GM18868 (cell line): ENCODE results near the gene PGM3.

Experiments used
- ATAC-seq: cut with Tn5 transposase; IDR thresholded peaks from one replicate; pipeline ENCODE4 v1.9.1; 2021; ENCODE audit warnings: mild to moderate bottlenecking, moderate library complexity; ENCODE audit not compliant: unreplicated experiment

PGM3 gene

DNA sequence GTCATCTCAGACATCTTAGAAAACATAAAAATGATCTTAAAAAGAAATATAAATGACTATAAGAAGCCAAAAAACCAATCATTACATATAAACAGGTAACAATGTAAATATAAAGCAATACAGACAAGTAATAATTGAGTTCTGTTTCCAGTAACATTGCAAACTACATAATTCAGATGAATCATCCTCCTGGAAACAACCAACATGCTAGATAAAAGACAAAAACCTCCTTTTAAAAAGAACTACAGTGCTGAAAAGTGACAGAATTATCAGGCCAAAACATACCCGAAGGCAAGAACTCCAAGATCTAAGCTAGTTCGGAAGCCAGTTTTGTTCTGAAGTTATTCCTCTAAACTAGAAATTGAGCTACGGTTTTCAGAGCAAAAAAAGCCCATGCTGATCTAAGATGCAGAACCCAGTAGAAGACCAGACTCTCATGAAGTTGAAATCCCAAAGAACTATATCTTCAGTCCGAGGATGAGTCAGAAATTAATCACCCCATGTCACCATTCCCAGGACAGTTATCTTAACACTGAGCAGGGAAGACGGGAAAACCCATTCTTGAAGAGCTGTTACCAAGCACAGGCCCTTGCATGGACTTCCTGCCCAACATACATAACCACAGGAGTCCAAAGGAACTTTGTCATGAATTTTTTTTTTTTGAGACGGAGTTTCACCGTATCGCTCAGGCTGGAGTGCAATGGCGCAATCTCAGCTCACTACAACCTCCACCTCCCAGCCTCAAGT is 9.8 kb downstream of the PGM3 start:
- no peak for ATAC-seq

DNA sequence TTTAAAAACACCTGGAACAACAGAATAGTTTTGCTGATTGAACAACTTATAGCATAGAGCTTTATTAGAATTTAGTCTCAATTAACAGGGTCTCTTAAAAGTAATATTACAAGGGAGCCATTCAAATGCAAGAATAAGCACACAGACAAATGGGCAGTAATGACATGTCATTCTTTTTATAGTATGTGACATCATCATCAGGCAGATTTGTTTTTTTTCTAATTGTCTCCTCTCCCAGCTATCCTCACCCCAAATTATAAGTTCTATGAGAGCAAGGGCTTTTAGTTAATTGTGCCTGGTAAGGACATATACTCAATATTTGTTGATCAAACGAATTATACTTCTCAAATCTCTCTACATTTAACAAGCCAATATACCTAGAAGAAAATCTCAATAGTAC is 11.0 kb downstream of the PGM3 start:
- no peak for ATAC-seq

DNA sequence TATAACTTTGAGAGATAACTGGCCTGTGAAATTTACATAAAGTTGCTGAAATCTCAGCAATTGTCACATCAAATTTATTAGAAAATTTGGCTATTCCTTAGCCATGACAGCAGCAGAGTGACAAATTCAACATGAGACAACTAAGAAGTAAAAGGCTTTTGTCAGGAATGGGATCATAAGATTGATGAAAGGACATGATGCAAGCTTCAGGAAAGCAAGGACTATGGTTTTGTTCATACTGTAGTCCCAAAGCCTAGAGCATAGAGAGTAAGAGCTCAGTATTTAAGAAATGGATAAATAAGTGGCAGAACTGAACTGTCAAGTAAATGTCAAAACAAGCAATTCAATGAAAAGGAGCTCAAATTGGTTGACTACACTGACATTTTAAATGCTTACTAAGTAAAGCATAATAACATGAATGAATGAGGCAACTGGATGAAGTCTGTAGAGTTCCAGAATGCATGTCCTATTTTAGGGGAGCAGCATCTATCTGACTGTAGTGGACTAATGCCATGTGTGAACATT is 12.6 kb downstream of the PGM3 start:
- no peak for ATAC-seq

DNA sequence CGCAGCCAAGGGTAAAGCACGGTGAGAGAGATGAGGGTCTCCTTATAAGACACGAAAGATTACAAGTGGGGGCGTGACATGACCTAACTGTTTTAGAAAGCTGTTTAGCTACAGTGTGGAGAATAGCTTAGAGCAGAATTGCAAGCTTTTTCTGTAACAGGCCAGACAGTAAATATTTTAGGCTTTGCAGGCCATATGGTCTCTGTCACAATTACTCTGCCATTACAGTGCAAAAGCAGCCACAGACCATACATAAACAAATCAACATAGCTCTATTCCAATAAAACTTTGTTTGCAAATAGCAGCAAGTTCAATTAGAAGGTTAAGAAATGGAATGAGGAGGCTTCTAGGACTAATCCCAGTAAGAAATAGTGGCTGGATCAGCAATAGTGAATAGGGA is 16.8 kb downstream of the PGM3 start:
- no peak for ATAC-seq

GRCh38 chr6:83169511-83169910 is 23.6 kb downstream of the PGM3 start:
- ATAC-seq: no peak

GRCh38 chr6:83169106-83169505 is 24.0 kb downstream of the PGM3 start:
- no peak for ATAC-seq

DNA sequence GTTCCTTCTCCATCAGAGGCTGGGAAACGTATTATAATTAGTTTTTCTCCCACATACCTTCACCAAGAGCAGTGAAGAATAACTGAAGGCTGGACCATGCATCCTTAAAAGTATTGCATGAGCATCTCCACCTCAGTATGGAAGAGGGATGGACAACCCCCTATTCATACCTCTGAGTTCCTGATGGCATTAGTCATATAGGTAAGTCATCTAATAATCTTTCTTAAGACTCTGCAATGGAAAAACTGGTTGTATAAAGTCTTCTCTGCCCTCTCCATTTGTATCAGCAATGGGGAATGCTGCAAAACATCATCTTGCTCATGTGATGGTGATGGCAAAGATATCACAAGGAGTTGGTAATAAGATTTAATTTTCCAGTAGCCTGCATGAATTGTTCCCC is 24.5 kb downstream of the PGM3 start:
- ATAC-seq: no peak

- ATAC-seq: no peak
These were observed 25.3 kb downstream of the PGM3 start for GRCh38 chr6:83167726-83168278.

DNA sequence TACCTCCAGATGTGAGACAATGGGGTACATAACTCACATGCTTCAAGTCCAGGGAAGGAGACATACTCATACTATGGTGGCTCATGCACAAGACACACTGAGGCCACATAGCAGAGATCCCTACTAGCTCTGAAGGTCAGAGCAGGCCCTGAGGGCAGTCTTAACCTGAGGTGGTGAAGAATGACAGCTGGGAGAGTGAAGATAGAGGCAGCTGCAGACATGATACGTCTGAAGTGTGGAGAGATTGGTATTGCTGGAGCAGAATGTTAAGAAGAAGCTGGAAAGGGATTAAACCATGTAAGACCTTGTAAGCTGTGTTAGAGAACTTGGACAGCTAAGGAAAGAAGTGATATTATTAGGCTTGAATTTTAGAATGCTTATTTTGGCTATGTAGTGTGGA is 32.9 kb downstream of the PGM3 start:
- ATAC-seq: no peak

- no peak for ATAC-seq
These were observed 37.3 kb downstream of the PGM3 start for GRCh38 chr6:83155794-83156193.

GRCh38 chr6:83153883-83154521 is 39.1 kb downstream of the PGM3 start:
- no peak for ATAC-seq

GRCh38 chr6:83152913-83153312 is 40.2 kb downstream of the PGM3 start:
- no peak for ATAC-seq

DNA sequence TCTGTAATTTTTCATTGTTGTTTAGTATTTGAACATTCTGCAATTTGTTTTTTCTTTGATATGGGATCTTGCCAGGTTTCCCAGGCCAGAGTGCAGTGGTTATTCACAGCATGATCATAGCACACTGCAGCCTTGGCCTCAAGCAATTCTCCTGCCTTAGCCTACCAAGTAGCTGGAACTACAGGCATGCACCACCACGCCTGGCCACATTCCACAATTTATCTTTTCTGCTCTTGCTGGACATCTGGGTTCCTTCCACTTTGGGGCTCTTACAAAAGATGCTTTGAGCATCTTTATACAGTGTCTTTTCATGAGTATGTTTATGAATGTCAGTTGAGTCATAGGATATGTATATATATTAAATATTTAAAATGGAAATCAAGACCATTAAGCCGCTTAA is 42.0 kb downstream of the PGM3 start:
- ATAC-seq: no peak

- no peak for ATAC-seq
These were observed 54.3 kb downstream of the PGM3 start for GRCh38 chr6:83138758-83139157.

DNA sequence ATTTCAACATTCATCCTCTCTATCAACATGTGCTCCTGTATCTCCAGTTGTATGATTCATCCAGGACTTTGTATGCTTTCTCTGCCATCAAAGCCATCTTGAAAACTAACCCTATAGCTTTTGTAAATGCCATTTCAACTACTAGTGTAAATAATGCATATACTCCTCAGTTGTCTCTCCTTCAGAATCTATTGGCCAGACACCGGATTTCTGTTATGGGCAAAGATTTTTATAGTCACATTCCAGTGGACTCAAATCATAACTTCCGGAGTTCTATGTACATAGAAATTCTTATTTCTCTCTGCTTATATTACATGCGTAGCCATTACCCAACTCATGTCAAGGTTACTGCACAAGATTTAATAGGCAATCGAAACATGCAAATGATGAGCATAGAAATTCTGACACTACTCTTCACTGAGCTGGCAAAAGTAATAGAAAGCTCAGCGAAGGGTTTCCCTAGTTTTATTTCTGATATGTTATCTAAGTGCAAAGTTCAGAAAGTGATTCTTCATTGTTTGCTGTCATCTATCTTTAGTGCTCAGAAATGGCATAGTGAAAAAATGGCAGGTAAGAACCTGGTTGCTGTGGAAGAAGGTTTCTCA is 54.8 kb downstream of the PGM3 start:
- ATAC-seq: no peak

DNA sequence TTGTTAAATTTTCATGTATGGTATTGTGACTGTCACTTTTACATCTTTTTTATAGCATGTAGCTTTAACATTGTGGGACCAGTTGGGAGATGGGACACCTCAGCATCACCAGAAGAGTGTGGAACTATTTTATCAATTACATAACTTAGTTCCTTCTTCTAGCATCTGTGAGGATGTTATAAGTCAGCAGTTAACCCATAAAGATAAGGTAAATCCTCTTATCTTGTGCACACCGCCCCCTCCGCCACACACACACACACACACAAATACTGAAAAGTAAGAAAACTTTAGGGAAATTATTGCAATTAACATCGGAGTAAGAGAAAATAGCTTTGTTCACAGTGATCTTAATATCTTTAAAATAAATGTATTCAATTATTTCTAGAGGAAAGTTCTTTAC is 60.9 kb downstream of the PGM3 start:
- ATAC-seq: no peak

- ATAC-seq: no peak
These were observed 65.1 kb downstream of the PGM3 start for GRCh38 chr6:83127976-83128375.

DNA sequence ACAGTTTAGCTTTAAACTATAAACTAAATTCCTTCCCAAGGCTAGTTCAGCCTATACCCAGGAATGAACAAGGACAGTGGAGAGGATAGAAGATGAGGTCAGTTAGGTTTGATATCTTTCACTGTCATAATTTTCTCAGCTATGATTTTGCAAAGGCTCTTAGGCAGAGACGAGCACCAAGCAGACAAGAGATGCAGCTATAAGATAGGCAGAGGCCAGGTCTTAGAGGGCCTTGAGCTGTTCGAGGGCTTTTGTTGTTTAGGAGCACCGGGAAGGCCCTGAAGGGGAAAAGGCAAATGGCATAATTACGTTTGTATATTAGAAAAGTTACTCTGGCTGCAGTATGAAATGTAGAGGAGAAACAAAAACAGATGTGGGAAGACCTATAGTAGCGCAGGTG is 65.8 kb downstream of the PGM3 start:
- ATAC-seq: no peak

GRCh38 chr6:83126807-83127206 is 66.3 kb downstream of the PGM3 start:
- no peak for ATAC-seq

DNA sequence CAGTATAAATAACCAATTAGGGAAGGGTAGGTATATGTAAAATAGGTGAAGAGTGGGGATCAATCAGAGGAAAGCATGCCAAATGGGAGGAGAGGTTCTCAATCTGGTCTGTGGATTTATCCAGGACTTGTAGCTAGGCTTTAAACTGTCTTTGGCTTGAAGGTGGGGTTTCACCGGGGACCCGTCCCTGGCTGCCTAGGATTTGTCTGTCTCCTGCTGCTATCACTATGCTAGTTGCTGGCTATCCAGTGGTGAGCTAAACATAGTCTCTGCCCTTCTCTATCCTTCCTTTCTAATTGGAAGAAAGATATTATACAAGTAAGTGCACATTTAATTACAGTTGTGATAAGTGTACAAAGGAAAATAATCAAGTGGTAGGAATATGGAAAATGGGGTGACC is 66.8 kb downstream of the PGM3 start:
- no peak for ATAC-seq

GRCh38 chr6:83125425-83125824 is 67.6 kb downstream of the PGM3 start:
- ATAC-seq: no peak

DNA sequence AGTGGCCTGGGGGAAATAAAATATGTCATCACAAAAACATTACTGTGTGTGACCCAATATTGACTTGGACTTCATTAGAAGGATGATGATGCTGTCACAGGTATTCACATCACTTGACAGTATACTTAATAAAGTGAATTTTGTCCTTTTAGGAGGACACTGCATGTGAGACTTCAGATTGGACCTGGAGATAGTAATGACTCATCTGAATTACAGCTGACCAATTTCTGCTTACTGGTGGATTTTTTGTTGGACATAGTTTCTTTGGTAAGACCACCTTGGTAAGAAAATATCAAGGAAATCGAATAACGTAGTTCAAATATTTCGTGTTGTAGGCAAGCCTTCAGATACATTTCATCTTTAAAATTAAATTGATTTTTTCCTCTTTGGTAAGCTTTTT is 68.5 kb downstream of the PGM3 start:
- no peak for ATAC-seq
